ENCODE measurements around the gene ZNF700.
A peak's percentile ranks its signal among the peaks of the same experiment; 100 is the strongest.
"Not testable (repeated sequence)": the region's sequence is repeated elsewhere in the genome, so short reads cannot be mapped to it uniquely, and the experiment has no call there.

The ZNF700 gene

DNA sequence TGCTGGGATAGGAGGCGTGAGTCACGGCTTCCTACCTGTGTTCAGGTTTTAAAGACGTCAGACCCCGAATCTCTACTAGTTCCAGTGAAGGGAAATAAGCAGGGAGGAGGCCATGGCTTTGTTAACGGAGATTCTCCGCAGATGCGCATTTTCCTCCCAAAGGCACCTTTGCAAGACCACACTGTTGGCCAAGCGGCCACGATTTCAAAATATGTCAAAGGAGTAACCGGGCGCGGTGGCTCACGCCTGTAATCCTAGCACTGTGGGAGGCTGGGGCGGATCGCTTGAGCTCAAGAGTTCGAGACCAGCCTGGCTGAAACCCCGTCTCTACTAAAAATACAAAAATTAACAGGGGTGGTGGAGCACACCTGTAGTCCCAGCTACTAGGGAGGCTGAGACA lies 61.8 kb downstream of the ZNF700 start:
- DNase-seq (ENCODE audit: low read depth) = peak; percentile 11
- no peak overlapping the region for H3K4me3 ChIP-seq (ENCODE audit: low read depth, low read length)
- no peak for TF ChIP-seq CTCF (IDR thresholded peaks at IDR 0.05; ENCODE audit: low read depth, low read length)
- TF ChIP-seq MAX (IDR thresholded peaks at IDR 0.05; ENCODE audit: low read depth, low read length) = no peak
- no peak for TF ChIP-seq MYC (IDR thresholded peaks at IDR 0.05; ENCODE audit: low read depth, low read length)
- TF ChIP-seq POLR2A (IDR thresholded peaks at IDR 0.05; ENCODE audit: extremely low read depth, insufficient read length) = no peak

DNA sequence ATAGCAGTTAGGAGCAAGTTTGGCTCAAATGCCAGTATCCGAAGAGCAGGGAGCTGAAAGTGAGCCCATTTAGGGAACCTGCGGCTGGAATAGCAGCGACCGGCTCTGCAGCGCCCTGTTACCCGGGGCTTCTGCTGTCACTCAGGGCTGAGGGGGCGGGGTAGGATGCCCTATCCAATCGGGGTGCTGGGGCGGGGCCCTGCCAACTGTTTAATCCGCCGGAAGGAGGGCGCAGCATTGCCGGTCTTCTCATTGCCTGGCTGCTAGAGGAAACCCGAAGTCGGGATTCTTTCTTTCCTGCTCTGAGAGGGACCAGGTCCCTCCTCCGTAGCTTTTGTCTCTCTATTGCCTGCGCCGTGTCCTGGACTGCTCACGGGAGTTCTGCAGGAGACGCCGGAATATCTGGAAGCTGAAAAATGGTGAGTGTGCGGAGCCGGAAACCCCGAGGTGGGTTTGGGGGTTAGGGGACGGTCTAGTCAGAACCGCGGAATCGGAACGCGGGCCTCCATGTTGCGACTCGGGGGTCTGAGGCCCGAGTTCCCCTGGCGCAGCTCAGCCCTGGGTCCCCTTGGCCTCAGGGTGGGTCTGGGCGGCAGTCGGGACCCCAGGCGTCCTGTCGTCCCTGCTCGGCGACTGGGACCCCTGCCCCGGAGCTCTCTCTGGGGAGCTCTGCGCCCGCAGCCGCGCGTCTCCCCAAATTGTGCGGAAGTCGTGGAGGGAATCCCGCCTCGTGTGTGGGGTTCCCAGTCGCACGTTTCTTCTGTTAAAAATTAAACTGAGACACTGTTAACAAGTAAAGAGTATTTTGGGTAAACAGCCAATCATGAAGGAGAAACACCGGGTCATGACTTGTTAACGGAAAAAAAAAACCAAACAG lies 62.7 kb downstream of the ZNF700 start:
- peak; percentile 89 for TF ChIP-seq POLR2A (IDR thresholded peaks at IDR 0.05; ENCODE audit: extremely low read depth, insufficient read length)
- TF ChIP-seq CTCF (IDR thresholded peaks at IDR 0.05; ENCODE audit: low read depth, low read length) = no peak
- 0 out of 2 replicates have a peak, but pooled peaks have one; percentile 8 for TF ChIP-seq MYC (IDR thresholded peaks at IDR 0.05; ENCODE audit: low read depth, low read length)
- TF ChIP-seq MAX (IDR thresholded peaks at IDR 0.05; ENCODE audit: low read depth, low read length) = no peak
- peak; percentile 97 for DNase-seq (ENCODE audit: low read depth)
- H3K4me3 ChIP-seq (ENCODE audit: low read depth, low read length) = peak overlapping the region; percentile 92

DNA sequence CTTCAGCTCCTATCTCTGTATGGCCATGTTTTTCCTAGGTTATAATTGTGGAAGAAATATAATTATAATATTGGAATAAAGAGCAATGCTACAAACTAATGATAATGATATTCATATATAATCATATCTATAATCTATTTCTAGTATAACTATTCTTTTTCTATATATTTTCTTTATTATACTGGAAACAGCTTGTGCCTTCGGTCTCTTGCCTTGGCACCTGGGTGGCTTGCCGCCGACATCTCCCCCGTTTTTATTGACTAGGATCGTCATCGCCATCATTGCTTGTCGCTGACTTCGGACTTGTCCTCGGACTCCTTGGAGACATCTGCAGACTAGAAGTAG lies 64.2 kb downstream of the ZNF700 start:
- TF ChIP-seq MAX (IDR thresholded peaks at IDR 0.05; ENCODE audit: low read depth, low read length) (no peak), POLR2A (IDR thresholded peaks at IDR 0.05; ENCODE audit: extremely low read depth, insufficient read length) (no peak), CTCF (IDR thresholded peaks at IDR 0.05; ENCODE audit: low read depth, low read length) (no peak), MYC (IDR thresholded peaks at IDR 0.05; ENCODE audit: low read depth, low read length) (no peak)
- H3K4me3 ChIP-seq (ENCODE audit: low read depth, low read length) = peak overlapping the region; percentile 92
- no peak for DNase-seq (ENCODE audit: low read depth)

DNA sequence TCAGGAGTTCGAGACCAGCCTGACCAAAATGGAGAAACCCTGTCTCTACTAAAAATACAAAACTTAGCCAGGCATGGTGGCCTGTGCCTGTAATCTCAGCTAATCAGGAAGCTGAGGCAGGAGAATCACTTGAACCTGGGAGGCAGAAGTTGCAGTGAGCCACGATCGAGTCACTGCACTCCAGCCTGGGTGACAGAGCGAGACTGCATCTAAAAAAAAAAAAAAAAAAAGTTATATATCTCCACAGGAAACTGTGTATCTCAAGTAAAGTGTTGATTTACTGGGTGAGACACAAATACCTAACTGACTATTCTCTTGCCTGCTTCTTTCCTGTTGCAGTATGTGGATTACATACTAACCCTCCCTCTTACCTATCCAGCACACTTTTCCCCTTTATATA lies 67.0 kb downstream of the ZNF700 start:
- DNase-seq (ENCODE audit: low read depth); H3K4me3 ChIP-seq (ENCODE audit: low read depth, low read length): not testable (repeated sequence)

- TF ChIP-seq CTCF (IDR thresholded peaks at IDR 0.05; ENCODE audit: low read depth, low read length) (no peak), MYC (IDR thresholded peaks at IDR 0.05; ENCODE audit: low read depth, low read length) (no peak), POLR2A (IDR thresholded peaks at IDR 0.05; ENCODE audit: extremely low read depth, insufficient read length) (no peak), MAX (IDR thresholded peaks at IDR 0.05; ENCODE audit: low read depth, low read length) (no peak)
- peak; percentile 65 for DNase-seq (ENCODE audit: low read depth)
- no peak overlapping the region for H3K4me3 ChIP-seq (ENCODE audit: low read depth, low read length)
Observed at GRCh38 chr19:11995174-11995573, 70.3 kb downstream of the ZNF700 start.

Measured in NB4 (cell line).